NCI-H446 (cell line): Measurements from ENCODE around the gene MYBBP1A.

Source experiments
- DNase-seq, 2 experiments: peaks; one replicate each; lab custom pipeline; 2025; lab: John Stamatoyannopoulos, UW

Gene MYBBP1A

GRCh38 chr17:4548721-4549531, 6.3 kb downstream of the MYBBP1A start:
- DNase-seq = no peak

- DNase-seq = no peak
Measured at GRCh38 chr17:4548061-4548461, 7.1 kb downstream of the MYBBP1A start.

- DNase-seq = no peak
Measured at GRCh38 chr17:4547118-4547906, 7.9 kb downstream of the MYBBP1A start.

GRCh38 chr17:4545217-4545951, 9.8 kb downstream of the MYBBP1A start:
- no peak for DNase-seq

GRCh38 chr17:4544951-4545216, 10.3 kb downstream of the MYBBP1A start:
- DNase-seq = no peak

DNA sequence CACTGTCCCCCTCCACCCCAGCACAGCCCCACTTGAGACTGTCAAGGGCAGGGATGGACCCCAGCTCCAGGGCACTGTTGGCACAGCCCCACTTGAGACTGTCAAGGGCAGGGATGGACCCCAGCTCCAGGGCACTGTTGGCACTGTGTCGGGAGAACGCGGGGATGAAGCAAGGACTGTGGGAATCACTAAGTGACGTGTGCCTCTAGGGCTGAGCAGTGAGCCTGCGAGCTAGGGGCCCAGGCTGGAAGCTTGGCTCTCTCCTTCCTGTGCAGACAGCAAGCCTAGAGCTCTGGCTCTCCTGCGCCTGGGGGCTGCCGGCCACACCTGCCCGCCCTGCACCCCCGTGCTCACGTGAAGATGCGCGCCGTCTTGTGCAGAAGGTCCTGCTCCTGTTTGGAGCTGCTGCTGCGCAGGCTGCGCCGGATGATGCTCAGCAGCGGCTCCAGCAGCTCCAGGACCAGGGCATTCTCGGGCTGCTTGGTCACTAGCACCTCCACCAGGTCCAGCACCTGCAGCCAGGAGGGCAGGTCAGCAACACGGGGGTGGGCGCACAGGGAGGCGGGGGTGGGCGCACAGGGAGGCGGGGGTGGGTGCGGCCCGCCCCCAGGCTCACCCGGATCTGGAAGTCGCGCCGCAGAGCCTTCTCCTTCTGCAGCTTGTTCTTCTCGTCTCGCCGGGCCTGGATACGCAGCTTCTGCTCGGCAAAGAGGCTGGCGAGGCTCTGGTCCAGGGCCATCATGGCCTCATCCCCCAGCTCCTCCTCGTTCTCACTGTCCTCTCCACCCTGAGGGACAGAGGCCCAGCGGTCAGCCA, 10.8 kb downstream of the MYBBP1A start:
- no peak for DNase-seq

- no peak for DNase-seq
Measured at GRCh38 chr17:4543557-4544026, 11.6 kb downstream of the MYBBP1A start.

GRCh38 chr17:4542726-4543191, 12.4 kb downstream of the MYBBP1A start:
- DNase-seq = no peak

DNA sequence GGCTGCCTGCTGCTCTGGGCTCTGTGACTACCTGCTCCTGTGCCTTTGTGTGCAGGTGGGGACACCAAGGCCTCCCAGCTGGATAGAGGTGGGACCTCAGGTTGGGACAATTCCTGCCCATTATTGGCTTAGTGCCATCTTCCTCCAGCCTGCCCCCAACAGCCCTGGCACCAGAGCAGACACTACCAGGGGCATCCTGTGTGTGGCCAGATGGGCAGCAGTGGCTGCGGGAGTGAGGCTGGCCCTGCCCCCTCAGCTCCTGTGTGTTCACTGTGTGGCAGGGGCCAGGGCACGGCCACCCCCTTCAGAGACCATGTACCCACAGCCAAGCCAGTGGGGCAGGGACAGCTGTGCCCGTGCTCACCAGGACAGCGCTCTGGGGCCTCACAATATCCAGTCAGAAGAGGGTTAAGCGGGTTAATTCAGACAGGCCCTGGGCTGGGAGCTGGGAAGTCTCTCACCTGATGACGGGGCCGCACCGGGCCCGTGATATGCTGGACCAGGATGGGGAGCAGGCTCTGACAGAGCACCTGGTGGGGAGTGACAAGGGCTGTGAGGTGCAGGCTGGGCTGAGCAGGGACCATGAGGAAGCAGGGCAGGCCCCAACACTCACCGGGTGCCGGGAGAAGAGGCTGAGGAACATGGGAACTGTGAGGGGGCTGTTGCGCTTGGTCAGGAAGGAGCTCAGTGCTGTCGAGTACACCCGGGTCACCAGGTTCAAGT, 13.0 kb downstream of the MYBBP1A start:
- no peak for DNase-seq

GRCh38 chr17:4541328-4542002, 13.7 kb downstream of the MYBBP1A start:
- no peak for DNase-seq

DNA sequence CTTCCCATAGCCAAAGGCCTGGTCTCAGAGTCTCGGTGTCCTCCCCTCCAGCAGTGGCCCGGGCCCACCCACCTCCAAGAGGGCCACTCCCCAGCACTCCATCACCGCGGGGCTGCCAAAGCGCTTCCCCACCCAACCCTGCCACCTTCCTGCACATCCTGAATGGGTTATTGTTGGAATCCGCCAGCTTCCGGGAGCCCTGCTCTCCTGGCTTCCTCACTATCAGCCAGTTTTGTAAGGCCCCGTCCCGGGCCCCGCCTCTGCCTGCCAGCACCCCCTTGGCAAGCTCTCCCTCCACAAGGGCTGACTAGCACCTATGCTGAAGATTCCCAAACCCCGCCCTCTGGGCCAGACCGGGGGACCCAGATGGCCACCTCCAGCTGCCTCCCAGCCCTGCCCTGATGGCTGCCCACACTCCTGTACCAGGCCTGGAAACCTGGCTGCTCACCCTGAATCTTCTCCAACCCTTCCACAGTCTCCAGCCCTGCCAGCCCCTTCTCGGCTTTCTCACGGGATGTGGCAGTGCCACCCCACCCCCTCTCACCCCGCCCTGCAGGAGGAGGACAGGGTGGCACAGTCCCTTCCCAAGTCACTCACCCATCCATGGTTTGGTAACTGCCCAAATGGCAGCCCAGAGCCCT, 14.4 kb downstream of the MYBBP1A start:
- no peak for DNase-seq

DNA sequence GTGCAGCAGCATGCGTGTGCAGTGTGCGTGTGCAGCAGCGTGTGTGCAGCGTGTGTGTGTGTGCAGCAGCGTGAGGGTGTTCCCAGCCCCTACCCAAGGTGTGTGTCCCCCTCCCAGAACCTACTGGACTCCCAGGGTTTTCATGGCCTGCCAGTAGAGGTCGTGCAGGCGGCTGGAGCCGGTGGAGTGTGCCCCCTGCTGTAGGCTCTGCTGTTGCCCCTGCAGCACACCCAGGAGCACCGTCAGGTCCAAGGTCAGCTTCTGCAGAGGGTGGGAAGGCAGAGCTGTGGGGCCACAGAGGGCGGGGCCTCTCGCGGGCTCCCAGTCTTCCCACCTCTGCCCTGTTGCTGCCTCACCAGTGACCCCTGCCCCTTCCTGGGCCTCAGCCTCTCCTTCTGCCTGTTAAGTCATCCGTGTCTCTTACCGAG, 14.9 kb downstream of the MYBBP1A start:
- no peak for DNase-seq

DNA sequence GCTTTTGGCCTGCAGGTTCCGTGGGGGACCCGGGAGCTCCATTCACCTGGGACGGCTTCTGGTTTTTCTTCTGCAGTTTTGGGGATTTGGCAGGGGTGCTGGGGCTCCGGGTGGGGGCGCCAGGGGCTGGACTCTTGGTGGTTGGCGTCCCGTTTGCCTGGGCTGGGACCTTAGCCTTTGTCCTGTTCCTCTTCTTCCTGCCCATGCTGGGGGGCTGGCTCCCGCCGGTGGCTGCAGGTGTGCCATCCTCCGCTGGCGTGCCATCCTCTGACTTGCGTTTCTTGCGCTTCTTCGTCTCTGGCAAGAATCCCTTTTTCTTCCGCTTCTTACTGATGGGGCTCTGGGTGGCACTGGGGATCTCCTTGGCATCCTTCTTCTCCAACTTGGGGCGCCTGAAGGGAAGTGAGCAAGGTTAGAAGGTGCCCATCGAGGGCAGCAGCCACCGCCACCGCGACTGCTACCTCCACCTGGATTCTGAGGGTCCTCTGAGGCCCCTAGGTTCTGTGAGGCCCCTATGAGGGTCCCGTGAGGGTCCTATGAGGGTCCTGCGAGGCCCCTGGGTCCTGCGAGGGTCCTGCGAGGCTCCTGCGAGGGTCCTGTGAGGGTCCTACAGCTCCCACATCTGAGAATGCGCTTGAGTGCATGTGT, 15.5 kb downstream of the MYBBP1A start:
- no peak for DNase-seq

- no peak for DNase-seq
Measured at GRCh38 chr17:4539025-4539424, 16.2 kb downstream of the MYBBP1A start.

DNA sequence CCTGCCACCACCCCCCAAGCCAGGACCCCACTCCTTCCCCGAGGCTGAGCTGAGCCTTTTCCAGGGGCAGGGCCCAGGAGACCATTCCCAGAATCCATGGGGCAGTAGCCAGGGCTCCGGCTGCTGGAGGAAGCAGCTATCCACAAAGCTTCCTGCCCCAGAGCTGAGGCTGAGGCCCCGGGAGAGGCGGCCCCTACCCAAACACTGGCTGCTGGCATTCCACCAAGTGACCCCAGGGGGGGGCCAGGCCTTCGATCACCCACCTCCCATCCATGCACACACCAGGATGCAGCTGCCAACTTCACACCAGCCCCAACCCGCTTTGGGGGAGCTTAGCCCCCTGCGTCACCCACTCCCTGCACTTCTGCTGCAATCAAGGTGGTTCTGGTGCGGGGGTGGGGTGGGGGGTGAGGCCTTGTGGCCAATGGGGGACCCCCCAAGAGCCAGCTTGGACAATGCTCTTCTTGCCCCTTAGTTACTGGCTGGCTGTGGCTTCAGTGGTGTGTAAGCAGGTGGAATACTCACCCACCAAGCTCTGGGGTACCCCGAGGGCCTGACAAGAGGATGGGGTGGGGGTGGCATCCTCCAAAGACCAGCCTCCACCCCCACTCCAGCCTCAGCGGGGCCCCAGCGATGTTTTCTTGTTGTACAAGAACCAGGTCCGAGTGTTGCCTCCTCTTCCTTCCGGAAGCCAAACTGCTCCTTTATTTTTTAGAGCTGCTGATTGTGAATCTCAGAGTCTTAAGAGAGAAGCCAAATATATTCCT, 16.8 kb downstream of the MYBBP1A start:
- no peak for DNase-seq

- DNase-seq = peak in 1 of 2 experiments; percentile 13
Measured at GRCh38 chr17:4537451-4538235, 17.5 kb downstream of the MYBBP1A start.

DNA sequence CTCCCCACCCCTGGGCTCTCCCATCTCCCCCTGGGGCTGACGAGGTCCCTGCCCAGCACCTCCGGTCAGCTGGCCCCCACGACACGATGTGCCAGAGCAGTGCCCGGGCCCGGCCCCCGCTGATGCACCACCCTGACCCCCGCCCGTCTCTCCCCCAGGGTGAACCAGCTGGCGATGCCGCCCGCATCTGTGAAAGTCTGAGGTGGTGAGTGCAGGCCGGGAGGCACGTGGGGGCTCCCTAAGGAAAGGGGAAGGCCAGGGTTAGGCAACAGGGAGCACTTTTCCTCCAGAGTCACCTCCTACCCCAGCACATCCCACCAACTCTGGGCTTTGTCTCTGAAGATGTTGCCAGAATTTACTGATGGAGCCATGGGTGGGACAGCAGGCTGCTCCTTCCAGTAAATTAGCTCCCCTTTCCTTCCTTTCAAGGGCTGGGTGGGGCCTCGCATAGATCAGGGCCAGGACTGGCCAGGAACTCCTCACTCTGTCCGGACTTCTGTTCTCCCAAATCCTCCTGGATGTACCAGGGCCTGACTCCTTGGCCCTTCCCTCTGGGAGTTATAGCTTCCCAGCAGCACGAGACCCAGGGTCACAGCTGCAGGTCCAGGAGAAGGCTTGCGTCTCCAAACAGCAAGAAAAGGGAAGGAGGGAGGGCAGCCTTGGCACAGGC, 18.3 kb downstream of the MYBBP1A start:
- no peak for DNase-seq
